Activated T-helper 17 cell treated with anti-CD3 and anti-CD28 coated beads, Interleukin-2, amount 50 U/mL, for 72 hours (primary cell): ENCODE results near the gene CCNDBP1. TPM values are rescaled to one million over a fixed set of nuclear protein-coding genes. Genes with fewer than 3 reads are reported as not detected.
"Not testable (repeated sequence)": the region's sequence is repeated elsewhere in the genome, so short reads cannot be mapped to it uniquely, and the experiment has no call there.

Experiments used
- ATAC-seq: fragments of 150-1000 bp; cut with Tn5 transposase; replicated peaks from 2 replicates; pipeline ENCODE4 v1.10.0; 2021; ENCODE audit warnings: mild to moderate bottlenecking, moderate library complexity
- H3K27ac Mint-ChIP-seq: one replicate; pipeline ENCODE4 v1.8.0; 2022; ENCODE audit warnings: mixed read lengths
- H3K27me3 Mint-ChIP-seq: one replicate; pipeline ENCODE4 v1.8.0; 2022; ENCODE audit warnings: mixed read lengths
- H3K36me3 Mint-ChIP-seq: one replicate; pipeline ENCODE4 v1.8.0; 2022; ENCODE audit warnings: low read depth, mild to moderate bottlenecking, mixed read lengths
- H3K4me1 Mint-ChIP-seq: one replicate; pipeline ENCODE4 v1.8.0; 2022; ENCODE audit warnings: mixed read lengths
- H3K4me3 Mint-ChIP-seq: one replicate; pipeline ENCODE4 v1.8.0; 2022; ENCODE audit warnings: mild to moderate bottlenecking, mixed read lengths
- H3K9me3 Mint-ChIP-seq: one replicate; pipeline ENCODE4 v1.8.0; 2022; ENCODE audit warnings: mixed read lengths
- total RNA-seq, 2 donors: library from RNA; stranded (reverse); gene quantifications; one replicate each; pipeline ENCODE4 v1.2.3, GENCODE V29; 2022

The CCNDBP1 gene
- total RNA-seq, result 10 to 100 TPM; 63.1 to 66.8 TPM

GRCh38 chr15:43185157-43186002 is at the start of gene CCNDBP1:
TSS of gene CCNDBP1 (plus strand) at chr15:43185403. CDS start at chr15:43185499, 96 bp downstream.
- peaks cover 73% of the 10 kb centered on the region for H3K36me3 Mint-ChIP-seq
- ATAC-seq, result peak; percentile 98
- no peaks in the 10 kb centered on the region for H3K27me3 Mint-ChIP-seq
- H3K9me3 Mint-ChIP-seq, result no peaks in the 10 kb centered on the region
- peaks cover 16% of the 10 kb centered on the region for H3K4me1 Mint-ChIP-seq
- H3K4me3 Mint-ChIP-seq, result peak within 1 kb of the TSS; percentile 92
- H3K27ac Mint-ChIP-seq, result peak within 1 kb of the TSS; percentile 96

DNA sequence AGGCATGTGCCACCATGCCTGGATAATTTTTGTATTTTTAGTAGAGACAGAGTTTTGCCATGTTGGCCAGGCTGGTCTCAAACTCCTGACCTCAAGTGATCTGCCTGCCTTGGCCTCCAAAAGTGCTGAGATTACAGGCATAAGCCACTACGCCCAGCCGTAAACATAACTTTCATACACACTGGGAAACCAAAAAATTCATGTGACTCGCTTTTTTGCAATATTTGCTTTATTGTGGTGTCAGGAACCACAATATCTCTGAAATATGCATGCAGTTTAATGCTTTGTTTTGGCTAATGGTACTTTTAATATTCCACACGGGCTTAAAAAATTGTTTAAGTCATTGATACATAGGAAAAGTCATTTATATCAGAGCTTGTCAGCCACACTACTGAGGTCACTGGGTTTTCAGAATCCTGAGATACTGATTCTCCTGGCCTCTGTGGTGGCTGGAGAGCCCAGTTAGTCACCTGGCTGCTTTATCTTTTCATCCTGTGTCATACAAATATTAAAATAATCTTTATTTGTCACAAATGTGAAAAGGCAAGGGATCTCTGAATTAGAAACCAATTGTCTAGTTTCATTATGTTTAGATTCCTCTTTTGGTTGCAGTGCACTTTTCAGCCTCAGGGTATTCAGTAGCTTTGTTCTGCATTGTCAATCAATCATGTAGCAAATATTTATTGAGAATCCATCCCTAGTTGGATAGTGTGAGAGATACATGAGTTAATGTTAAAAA is 41.8 kb upstream of the CCNDBP1 start:
- ATAC-seq, result peak; percentile 52

GRCh38 chr15:43144512-43144911 is 40.7 kb upstream of the CCNDBP1 start:
- Mint-ChIP-seq H3K4me3 (no peak overlapping the region), H3K27ac (peak overlapping the region; percentile 45), H3K27me3 (no peaks in the 10 kb centered on the region), H3K4me1 (peaks cover 13% of the 10 kb centered on the region), H3K9me3 (no peaks in the 10 kb centered on the region), H3K36me3 (peaks cover 64% of the 10 kb centered on the region)
- no peak for ATAC-seq

More for the DNA sequence above, 41.8 kb upstream of the CCNDBP1 start:
- no peak overlapping the region for H3K27ac Mint-ChIP-seq
- peaks cover 13% of the 10 kb centered on the region for H3K4me1 Mint-ChIP-seq
- H3K9me3 Mint-ChIP-seq, result no peaks in the 10 kb centered on the region
- no peak overlapping the region for H3K4me3 Mint-ChIP-seq
- peaks cover 64% of the 10 kb centered on the region for H3K36me3 Mint-ChIP-seq
- no peaks in the 10 kb centered on the region for H3K27me3 Mint-ChIP-seq

- Mint-ChIP-seq H3K4me1 (peaks cover 13% of the 10 kb centered on the region), H3K27ac (no peak overlapping the region), H3K36me3 (peaks cover 57% of the 10 kb centered on the region), H3K4me3 (no peak overlapping the region), H3K27me3 (no peaks in the 10 kb centered on the region), H3K9me3 (no peaks in the 10 kb centered on the region)
- no peak for ATAC-seq
Observed at GRCh38 chr15:43146184-43146583, 39.0 kb upstream of the CCNDBP1 start.

DNA sequence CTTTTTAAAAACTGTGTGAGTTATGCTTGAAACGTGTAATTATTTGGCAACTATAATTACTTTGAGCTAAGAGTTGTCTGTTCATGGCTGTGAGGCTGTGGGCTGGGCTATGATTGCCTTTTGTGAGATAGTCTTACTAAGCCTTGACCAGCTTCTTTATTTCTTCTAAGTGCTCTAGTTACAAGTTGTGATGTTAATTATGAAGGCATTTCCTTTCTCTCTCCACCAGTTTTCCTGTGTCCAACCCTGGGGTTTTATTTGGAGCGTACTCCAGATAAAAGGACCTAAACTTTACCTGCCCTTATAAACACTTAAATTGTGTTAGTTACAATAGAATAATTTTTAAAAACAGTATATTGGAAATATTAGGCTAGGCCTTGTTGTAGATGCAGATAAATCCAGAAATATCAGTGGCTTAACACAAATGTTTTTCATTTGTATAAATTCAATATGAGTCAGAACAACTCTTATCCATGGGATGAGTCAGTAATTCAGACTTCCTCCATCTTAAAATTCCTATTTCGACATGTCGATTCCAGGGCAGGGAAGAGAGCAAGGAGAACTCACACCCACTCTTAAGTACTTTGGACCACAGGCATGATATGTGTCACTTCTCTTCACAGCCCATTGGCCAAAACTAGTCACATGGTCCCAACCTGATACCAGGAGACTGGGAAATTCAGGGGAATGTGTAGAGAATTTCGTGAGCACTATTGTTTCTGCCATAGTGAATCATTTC is 34.8 kb upstream of the CCNDBP1 start:
- Mint-ChIP-seq H3K4me3 (no peak overlapping the region), H3K4me1 (peaks cover 13% of the 10 kb centered on the region), H3K27ac (no peak overlapping the region), H3K9me3 (no peaks in the 10 kb centered on the region), H3K36me3 (peaks cover 80% of the 10 kb centered on the region), H3K27me3 (no peaks in the 10 kb centered on the region)
- ATAC-seq, result no peak

- H3K27me3 Mint-ChIP-seq, result no peaks in the 10 kb centered on the region
- no peaks in the 10 kb centered on the region for H3K9me3 Mint-ChIP-seq
- peak; percentile 44 for ATAC-seq
- peaks cover 78% of the 10 kb centered on the region for H3K36me3 Mint-ChIP-seq
- H3K4me3 Mint-ChIP-seq, result peak overlapping the region; percentile 38
- H3K4me1 Mint-ChIP-seq, result peaks cover 13% of the 10 kb centered on the region
- peak overlapping the region; percentile 17 for H3K27ac Mint-ChIP-seq
Observed at GRCh38 chr15:43151688-43152087, 33.5 kb upstream of the CCNDBP1 start.

- Mint-ChIP-seq H3K4me1 (peaks cover 13% of the 10 kb centered on the region), H3K4me3 (no peak overlapping the region), H3K27me3 (no peaks in the 10 kb centered on the region), H3K36me3 (peaks cover 71% of the 10 kb centered on the region), H3K9me3 (no peaks in the 10 kb centered on the region), H3K27ac (no peak overlapping the region)
- peak; percentile 40 for ATAC-seq
Observed at GRCh38 chr15:43153269-43153668, 31.9 kb upstream of the CCNDBP1 start.

DNA sequence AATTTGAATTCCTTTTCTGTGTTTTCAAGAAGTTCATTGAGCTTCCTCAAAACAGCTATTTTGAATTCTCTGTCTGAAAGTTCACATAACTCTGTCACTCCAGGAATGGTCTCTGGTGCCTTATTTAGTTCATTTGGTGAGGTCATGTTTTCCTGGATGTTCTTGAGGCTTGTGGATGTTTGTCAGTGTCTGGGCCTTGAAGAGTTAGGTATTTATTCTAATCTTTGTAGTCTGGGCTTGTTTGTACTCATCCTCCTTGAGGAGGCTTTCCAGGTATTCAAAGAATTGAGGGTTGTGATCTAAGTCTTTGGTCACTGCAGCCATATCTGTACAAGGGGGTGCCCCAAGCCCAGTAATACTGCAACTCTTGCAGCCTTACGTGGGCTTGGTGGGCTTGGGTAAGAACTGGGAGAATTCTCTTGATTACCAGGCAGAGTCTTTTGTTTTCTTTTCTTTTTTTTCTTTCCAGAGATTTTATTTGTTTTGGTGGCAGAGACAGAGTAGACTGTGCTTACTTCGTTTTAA is 19.3 kb upstream of the CCNDBP1 start:
- Mint-ChIP-seq H3K4me3 (no peak overlapping the region), H3K9me3 (no peaks in the 10 kb centered on the region), H3K4me1 (no peaks in the 10 kb centered on the region), H3K27me3 (no peaks in the 10 kb centered on the region), H3K36me3 (peaks cover 64% of the 10 kb centered on the region), H3K27ac (peak overlapping the region; percentile 80)
- ATAC-seq, result no peak

DNA sequence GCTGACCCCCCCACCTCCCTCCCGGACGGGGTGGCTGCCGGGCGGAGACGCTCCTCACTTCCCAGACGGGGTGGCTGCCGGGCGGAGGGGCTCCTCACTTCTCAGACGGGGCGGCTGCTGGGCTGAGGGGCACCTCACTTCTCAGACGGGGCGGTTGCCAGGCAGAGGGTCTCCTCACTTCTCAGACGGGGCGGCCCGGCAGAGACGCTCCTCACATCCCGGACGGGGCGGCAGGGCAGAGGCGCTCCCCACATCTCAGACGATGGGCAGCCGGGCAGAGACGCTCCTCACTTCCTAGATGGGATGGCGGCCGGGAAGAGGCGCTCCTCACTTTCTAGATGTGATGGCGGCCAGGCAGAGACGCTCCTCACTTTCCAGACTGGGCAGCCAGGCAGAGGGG is 17.9 kb upstream of the CCNDBP1 start:
- H3K36me3 Mint-ChIP-seq, result peaks cover 64% of the 10 kb centered on the region
- ATAC-seq, H3K9me3 Mint-ChIP-seq, H3K4me1 Mint-ChIP-seq, H3K27me3 Mint-ChIP-seq, H3K27ac Mint-ChIP-seq, H3K4me3 Mint-ChIP-seq: not testable (repeated sequence)

- H3K27ac Mint-ChIP-seq, result no peak overlapping the region
Observed at GRCh38 chr15:43168192-43169107, 16.8 kb upstream of the CCNDBP1 start.

DNA sequence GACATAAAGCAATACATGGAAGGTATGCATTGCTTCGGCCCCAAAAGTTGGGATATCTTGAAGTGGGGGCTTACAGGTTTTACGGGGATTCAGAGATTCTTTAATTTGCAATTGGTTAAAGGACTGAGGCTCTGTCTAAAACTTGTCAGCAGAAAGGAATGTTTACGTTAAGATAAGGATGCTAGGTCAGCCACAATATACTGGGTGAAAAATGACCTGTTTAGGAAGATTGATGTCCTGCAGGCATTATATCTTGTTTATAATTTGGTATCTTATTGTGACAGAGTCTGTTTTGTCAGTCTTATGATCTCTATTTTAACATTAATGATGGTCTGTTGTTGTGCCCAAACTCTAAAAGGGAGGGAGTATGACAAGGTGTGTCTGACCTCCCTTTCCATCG is 15.3 kb upstream of the CCNDBP1 start:
- ATAC-seq, result no peak
- Mint-ChIP-seq H3K4me1 (no peaks in the 10 kb centered on the region), H3K9me3 (no peaks in the 10 kb centered on the region), H3K27me3 (no peaks in the 10 kb centered on the region), H3K36me3 (peaks cover 65% of the 10 kb centered on the region), H3K4me3 (no peak overlapping the region), H3K27ac (no peak overlapping the region)

More at GRCh38 chr15:43168192-43169107, 16.8 kb upstream of the CCNDBP1 start:
- ATAC-seq, result no peak
- Mint-ChIP-seq H3K4me1 (no peaks in the 10 kb centered on the region), H3K4me3 (no peak overlapping the region), H3K36me3 (peaks cover 64% of the 10 kb centered on the region), H3K27me3 (no peaks in the 10 kb centered on the region), H3K9me3 (no peaks in the 10 kb centered on the region)

- not testable (repeated sequence) for H3K4me1 Mint-ChIP-seq, H3K4me3 Mint-ChIP-seq, H3K9me3 Mint-ChIP-seq, H3K27me3 Mint-ChIP-seq, ATAC-seq, H3K27ac Mint-ChIP-seq
- peaks cover 45% of the 10 kb centered on the region for H3K36me3 Mint-ChIP-seq
Observed at GRCh38 chr15:43175656-43176309, 9.4 kb upstream of the CCNDBP1 start.

GRCh38 chr15:43177147-43177546 is 8.1 kb upstream of the CCNDBP1 start:
- not testable (repeated sequence) for H3K9me3 Mint-ChIP-seq, H3K27me3 Mint-ChIP-seq, H3K27ac Mint-ChIP-seq, ATAC-seq, H3K4me1 Mint-ChIP-seq, H3K4me3 Mint-ChIP-seq
- H3K36me3 Mint-ChIP-seq, result peaks cover 51% of the 10 kb centered on the region
